Tibial artery (tissue), 4 donors: ENCODE measurements around the gene RPL22.

Experiments
- DNase-seq, 2 donors: peaks; one replicate each; pipeline ENCODE4 v3.0.0-alpha.2; 2019
- H3K27ac ChIP-seq, 2 donors: fragments of 200-600 bp; sonication (generic) in 1 of 2; 1 replicate in 1 of 2; 2 replicates in 1 of 2; pipeline ENCODE4 v1.5.1; 2018 to 2019; ENCODE audit warnings: mild to moderate bottlenecking in 1 of 2
- H3K27me3 ChIP-seq, 2 donors: fragments of 200-600 bp; sonication (generic) in 1 of 2; one replicate each; pipeline versions ENCODE4 v1.5.1 to v1.6.0; 2016 to 2019
- H3K36me3 ChIP-seq, 3 donors: fragments of 200-600 bp; sonication (generic) in 2 of 3; one replicate each; pipeline ENCODE4 v1.5.1; 2016 to 2019; ENCODE audit warnings: mild to moderate bottlenecking in 2 of 3
- H3K4me1 ChIP-seq, 4 donors: fragments of 200-600 bp; sonication (generic) in 2 of 4; 1 replicate in 3 of 4; 2 replicates in 1 of 4; pipeline ENCODE4 v1.5.1; 2016 to 2019
- H3K4me3 ChIP-seq, 2 donors: fragments of 200-600 bp; sonication (generic) in 1 of 2; 1 replicate in 1 of 2; 2 replicates in 1 of 2; pipeline ENCODE4 v1.5.1; 2018 to 2019; ENCODE audit warnings: mild to moderate bottlenecking in 2 of 2
- H3K9me3 ChIP-seq, 3 donors: fragments of 200-600 bp; sonication (generic) in 1 of 3; one replicate each; pipeline ENCODE4 v1.5.1; 2016 to 2019
- intact Hi-C: fragments of 100-400 bp; cut with DNase I; formaldehyde crosslinking; loops from one replicate; pipeline ENCODE4 v1.15.0; 2023; ENCODE audit warnings: low total_unique reads
- TF ChIP-seq, protein P1 (sequence below), 2 experiments: fragments of 200-600 bp in 1 of 2; fragments of 450-650 bp in 1 of 2; IDR thresholded peaks; one replicate each; pipeline ENCODE4 v1.5.1; 2017 to 2019; ENCODE audit warnings: antibody characterized with exemption in 2 of 2, mild to moderate bottlenecking in 1 of 2, moderate library complexity in 1 of 2

The RPL22 gene

DNA sequence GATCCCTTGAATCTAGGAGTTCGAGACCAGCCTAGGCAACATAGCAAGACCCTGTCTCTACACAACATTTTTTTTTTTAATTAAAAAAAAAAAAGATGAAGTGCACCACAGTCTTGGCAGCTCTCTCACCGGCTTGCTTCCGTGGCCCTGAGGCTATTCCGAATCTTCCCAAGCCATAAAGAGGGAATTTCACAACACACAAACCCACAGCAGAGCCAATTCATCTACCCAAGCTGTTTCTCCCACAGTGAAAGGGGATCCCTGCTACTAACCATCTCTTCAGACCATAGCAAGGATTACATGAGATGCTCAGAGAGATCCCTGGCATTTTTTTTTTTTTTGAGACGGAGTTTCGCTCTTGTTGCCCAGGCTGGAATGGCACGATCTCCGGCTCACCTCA lies 10.9 kb downstream of the RPL22 start:
- intact Hi-C loops: no loop called here
- no peak for DNase-seq
- no peaks in the 10 kb centered on the region for H3K27me3 ChIP-seq
- peaks cover 0 to 6% (median 0%) of the 10 kb centered on the region in 4 donors for H3K4me1 ChIP-seq
- no peak overlapping the region for H3K4me3 ChIP-seq
- peaks cover 45 to 76% (median 55%) of the 10 kb centered on the region in 3 donors for H3K36me3 ChIP-seq
- H3K27ac ChIP-seq: no peak overlapping the region
- no peaks in the 10 kb centered on the region for H3K9me3 ChIP-seq
- TF ChIP-seq, protein P1, sequence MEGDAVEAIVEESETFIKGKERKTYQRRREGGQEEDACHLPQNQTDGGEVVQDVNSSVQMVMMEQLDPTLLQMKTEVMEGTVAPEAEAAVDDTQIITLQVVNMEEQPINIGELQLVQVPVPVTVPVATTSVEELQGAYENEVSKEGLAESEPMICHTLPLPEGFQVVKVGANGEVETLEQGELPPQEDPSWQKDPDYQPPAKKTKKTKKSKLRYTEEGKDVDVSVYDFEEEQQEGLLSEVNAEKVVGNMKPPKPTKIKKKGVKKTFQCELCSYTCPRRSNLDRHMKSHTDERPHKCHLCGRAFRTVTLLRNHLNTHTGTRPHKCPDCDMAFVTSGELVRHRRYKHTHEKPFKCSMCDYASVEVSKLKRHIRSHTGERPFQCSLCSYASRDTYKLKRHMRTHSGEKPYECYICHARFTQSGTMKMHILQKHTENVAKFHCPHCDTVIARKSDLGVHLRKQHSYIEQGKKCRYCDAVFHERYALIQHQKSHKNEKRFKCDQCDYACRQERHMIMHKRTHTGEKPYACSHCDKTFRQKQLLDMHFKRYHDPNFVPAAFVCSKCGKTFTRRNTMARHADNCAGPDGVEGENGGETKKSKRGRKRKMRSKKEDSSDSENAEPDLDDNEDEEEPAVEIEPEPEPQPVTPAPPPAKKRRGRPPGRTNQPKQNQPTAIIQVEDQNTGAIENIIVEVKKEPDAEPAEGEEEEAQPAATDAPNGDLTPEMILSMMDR (IDR thresholded peaks at IDR 0.05): no peak

GRCh38 chr1:6185635-6186382 lies 13.6 kb downstream of the RPL22 start:
- H3K36me3 ChIP-seq: peaks cover 22 to 52% (median 35%) of the 10 kb centered on the region in 3 donors
- H3K27ac ChIP-seq: no peak overlapping the region
- H3K27me3 ChIP-seq: no peaks in the 10 kb centered on the region
- H3K4me1 ChIP-seq: peaks cover 0 to 23% (median 5%) of the 10 kb centered on the region in 4 donors
- intact Hi-C loops: no loop called here
- H3K4me3 ChIP-seq: no peak overlapping the region
- TF ChIP-seq, protein P1 (IDR thresholded peaks at IDR 0.05): peak in 1 of 2 experiments; percentile 16
- no peaks in the 10 kb centered on the region for H3K9me3 ChIP-seq
- no peak for DNase-seq

GRCh38 chr1:6185151-6185550 lies 14.2 kb downstream of the RPL22 start:
- no peak overlapping the region for H3K4me3 ChIP-seq
- intact Hi-C loops: no loop called here
- H3K36me3 ChIP-seq: peaks cover 16 to 45% (median 28%) of the 10 kb centered on the region in 3 donors
- peaks cover 0 to 28% (median 11%) of the 10 kb centered on the region in 4 donors for H3K4me1 ChIP-seq
- H3K27me3 ChIP-seq: peaks cover 0 to 6% of the 10 kb centered on the region in 2 donors
- H3K27ac ChIP-seq: no peak overlapping the region
- DNase-seq: no peak
- TF ChIP-seq, protein P1 (IDR thresholded peaks at IDR 0.05): no peak
- H3K9me3 ChIP-seq: no peaks in the 10 kb centered on the region

DNA sequence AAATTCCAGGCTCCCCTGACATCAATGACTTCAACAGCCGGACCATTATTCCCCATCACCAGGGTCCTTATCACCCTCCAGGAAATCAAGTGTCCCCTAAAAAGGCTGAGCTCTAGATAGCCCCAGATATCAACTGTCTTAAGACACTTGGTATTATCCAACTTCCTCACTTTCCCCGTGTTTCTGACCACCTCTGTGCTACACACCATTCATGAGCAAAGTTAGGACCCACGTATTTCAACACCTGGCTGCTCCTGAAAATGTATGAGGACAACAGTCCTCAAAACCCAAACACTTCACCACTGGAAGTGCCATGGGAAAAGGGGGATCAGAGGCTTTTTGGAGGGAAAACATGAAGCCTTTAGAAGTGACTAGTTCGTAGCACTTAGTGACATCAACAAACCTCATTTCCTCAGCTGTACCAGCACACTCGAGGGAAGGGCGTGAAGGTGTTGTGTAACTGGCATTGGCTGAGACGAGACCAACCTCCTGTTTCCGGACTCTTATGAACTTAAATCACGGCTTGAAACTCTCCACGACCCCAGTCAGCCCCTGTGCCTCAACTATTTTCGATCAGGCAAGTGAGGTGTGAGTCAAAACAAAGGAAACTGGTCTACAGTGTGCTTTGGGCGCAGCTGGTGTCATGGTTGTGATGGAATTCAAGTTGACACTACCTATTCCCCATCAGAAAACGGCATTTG lies 15.2 kb downstream of the RPL22 start:
- no peaks in the 10 kb centered on the region for H3K9me3 ChIP-seq
- no peak overlapping the region for H3K27ac ChIP-seq
- H3K4me3 ChIP-seq: no peak overlapping the region
- peaks cover 0 to 12% of the 10 kb centered on the region in 2 donors for H3K27me3 ChIP-seq
- peaks cover 12 to 36% (median 19%) of the 10 kb centered on the region in 3 donors for H3K36me3 ChIP-seq
- no peak for DNase-seq
- intact Hi-C loops: no loop called here
- TF ChIP-seq, protein P1 (IDR thresholded peaks at IDR 0.05): no peak
- H3K4me1 ChIP-seq: peaks cover 0 to 37% (median 17%) of the 10 kb centered on the region in 4 donors

GRCh38 chr1:6183520-6183989 lies 15.8 kb downstream of the RPL22 start:
- no peak for DNase-seq
- peaks cover 8 to 29% (median 13%) of the 10 kb centered on the region in 3 donors for H3K36me3 ChIP-seq
- no peak overlapping the region for H3K4me3 ChIP-seq
- H3K4me1 ChIP-seq: peaks cover 0 to 44% (median 24%) of the 10 kb centered on the region in 4 donors
- H3K27ac ChIP-seq: no peak overlapping the region
- H3K27me3 ChIP-seq: peaks cover 0 to 19% of the 10 kb centered on the region in 2 donors
- intact Hi-C loops: no loop called here
- TF ChIP-seq, protein P1 (IDR thresholded peaks at IDR 0.05): no peak
- no peaks in the 10 kb centered on the region for H3K9me3 ChIP-seq
